Endothelial cell of umbilical vein (primary cell): ENCODE data around the gene PFKL. TPM values are rescaled to one million over a fixed set of nuclear protein-coding genes. Genes with fewer than 3 reads are reported as not detected.

ENCODE experiments used
- BruUV-seq: library from RNA; stranded (reverse); fragments of 400-500 nt; replicated peaks from 2 replicates; lab custom pipeline; 2021; lab: Mats Ljungman, UMichigan
- CTCF ChIA-PET: fragments of 300-600, 350-600 bp; sonication (Branson Sonifier 250); formaldehyde crosslinking; loops from one replicate; lab custom pipeline; 2021; ENCODE audit warnings: antibody characterized with exemption, inconsistent platforms; lab: Charles Lee
- POLR2A ChIA-PET: fragments of 300-600, 350-600 bp; sonication (Branson Sonifier 250); formaldehyde crosslinking; loops from one replicate; lab custom pipeline; 2021; ENCODE audit warnings: antibody characterized with exemption, inconsistent platforms; lab: Charles Lee
- DNase-seq: peaks from one replicate; pipeline ENCODE4 v3.0.0-alpha.2; 2011; ENCODE audit warnings: low read depth, low spot score
- FAIRE-seq: peaks from 2 replicates; lab custom pipeline; 2011; peaks lifted over from hg19 to GRCh38; lab: Jason Lieb, UNC
- H2AFZ ChIP-seq: 2 replicates; pipeline ENCODE4 v1.6.0; 2012; ENCODE audit warnings: low read depth, low read length, control low read depth, inconsistent platforms
- H3K27ac ChIP-seq: 2 replicates; pipeline ENCODE4 v1.5.1; 2011; ENCODE audit warnings: low read depth, mild to moderate bottlenecking, control low read depth, low read length, moderate library complexity; ENCODE audit not compliant: insufficient read depth
- H3K27me3 ChIP-seq, 2 experiments: 2 replicates each; pipeline versions ENCODE4 v1.6.0 to v1.6.1; 2011; ENCODE audit warnings: low read length in 2 of 2, mixed read lengths in 1 of 2; ENCODE audit not compliant: control insufficient read depth in 2 of 2, insufficient read depth in 2 of 2
- H3K36me3 ChIP-seq, 2 experiments: 2 replicates in 1 of 2; 3 replicates in 1 of 2; pipeline ENCODE4 v1.5.1; 2011; ENCODE audit warnings: low read length in 2 of 2, mild to moderate bottlenecking in 1 of 2, moderate library complexity in 1 of 2; ENCODE audit not compliant: control insufficient read depth in 2 of 2, insufficient read depth in 2 of 2; ENCODE audit errors: extremely low read depth in 1 of 2
- H3K4me1 ChIP-seq: 3 replicates; pipeline ENCODE4 v1.5.1; 2011; ENCODE audit warnings: mild to moderate bottlenecking, low read length; ENCODE audit not compliant: control insufficient read depth, insufficient read depth; ENCODE audit errors: extremely low read depth
- H3K4me2 ChIP-seq: 2 replicates; pipeline ENCODE4 v1.6.1; 2011; ENCODE audit warnings: low read length, control low read depth, mixed read lengths; ENCODE audit not compliant: insufficient read depth
- H3K4me3 ChIP-seq, 3 experiments: fragments of 200-600 bp in 1 of 3; sonication (generic), shearing (Covaris generic) in 1 of 3; replicated peaks in 1 of 3; 2 replicates each; pipeline ENCODE4 v1.5.1; 2011 to 2016; ENCODE audit warnings: control low read depth in 3 of 3, low read length in 3 of 3, mild to moderate bottlenecking in 2 of 3, inconsistent platforms in 1 of 3, low read depth in 1 of 3, moderate library complexity in 1 of 3; ENCODE audit not compliant: insufficient read depth in 1 of 3
- H3K79me2 ChIP-seq: 2 replicates; pipeline ENCODE4 v1.6.0; 2012; ENCODE audit warnings: low read length, inconsistent platforms; ENCODE audit not compliant: control insufficient read depth, insufficient read depth
- H3K9ac ChIP-seq: replicated peaks from 2 replicates; pipeline ENCODE3; 2011; ENCODE audit warnings: low read length, control low read depth; ENCODE audit not compliant: insufficient read depth; ENCODE audit errors: extremely low read depth
- H3K9me1 ChIP-seq: replicated peaks from 3 replicates; pipeline ENCODE4 v1.6.0; 2011; ENCODE audit warnings: mild to moderate bottlenecking, low read length; ENCODE audit not compliant: control insufficient read depth, insufficient read depth; ENCODE audit errors: extremely low read depth
- H3K9me3 ChIP-seq: replicated peaks from 2 replicates; pipeline ENCODE4 v1.5.1; 2012; ENCODE audit warnings: low read length, inconsistent platforms; ENCODE audit not compliant: control insufficient read depth, insufficient read depth
- H4K20me1 ChIP-seq: replicated peaks from 2 replicates; pipeline ENCODE3; 2011; ENCODE audit warnings: mild to moderate bottlenecking, low read length; ENCODE audit not compliant: control insufficient read depth, insufficient read depth; ENCODE audit errors: extremely low read depth
- EZH2 ChIP-seq: IDR thresholded peaks from 2 replicates; pipeline ENCODE4 v1.6.1; 2012; ENCODE audit warnings: borderline replicate concordance, low read depth, mild to moderate bottlenecking, moderate library complexity, low read length, inconsistent platforms; ENCODE audit not compliant: severe bottlenecking
- FOS ChIP-seq: IDR thresholded peaks from 2 replicates; pipeline ENCODE4 v1.6.1; 2011; ENCODE audit warnings: mild to moderate bottlenecking, low read length, moderate library complexity, borderline replicate concordance; ENCODE audit not compliant: insufficient read depth
- GATA2 ChIP-seq: IDR thresholded peaks from 2 replicates; pipeline ENCODE4 v1.7.0; 2011; ENCODE audit warnings: low read depth, mild to moderate bottlenecking, moderate library complexity, mixed read lengths, low read length; ENCODE audit not compliant: insufficient read length, insufficient read depth
- JUN ChIP-seq: IDR thresholded peaks from 2 replicates; pipeline ENCODE4 v1.6.1; 2011; ENCODE audit warnings: borderline replicate concordance, low read depth; ENCODE audit not compliant: insufficient read length, insufficient read depth
- MYC ChIP-seq: IDR thresholded peaks from one replicate; pipeline ENCODE4 v1.6.1; 2011; ENCODE audit warnings: mild to moderate bottlenecking, low read depth, low read length
- POLR2A ChIP-seq: IDR thresholded peaks from 2 replicates; pipeline ENCODE4 v1.6.1; 2012; ENCODE audit warnings: low read depth, mild to moderate bottlenecking, control low read depth, low read length
- POLR2AphosphoS5 ChIP-seq: IDR thresholded peaks from 2 replicates; pipeline ENCODE4 v1.6.1; 2012; ENCODE audit warnings: low read depth, mild to moderate bottlenecking, control low read depth, low read length, moderate library complexity; ENCODE audit not compliant: insufficient read depth
- dilution Hi-C: fragments of 300-500 bp; cut with MboI; formaldehyde crosslinking; loops from one replicate; pipeline ENCODE4 v1.15.0; 2019; ENCODE audit warnings: low sequenced_read_pairs; ENCODE audit not compliant: extremely low pct_ligation_motif_present
- intact Hi-C: fragments of 100-400 bp; cut with micrococcal nuclease; formaldehyde crosslinking; loops from one replicate; pipeline ENCODE4 v1.10.0; 2022
- polyA plus RNA-seq, 4 experiments: library from polyadenylated mRNA; depleted of rRNA in 3 of 4; stranded (reverse) in 3 of 4; unstranded in 1 of 4; fragments of >200 nt; gene quantifications; 2 replicates each; pipeline versions ENCODE4 v1.2.1 to v1.2.3, GENCODE V29; 2011 to 2012; ENCODE audit warnings: missing spikeins in 1 of 4
- total RNA-seq: library from RNA; stranded (reverse); gene quantifications from 2 replicates; pipeline ENCODE4 v1.2.3, GENCODE V29; 2021
- TF ChIP-seq, protein P1 (sequence below), 2 donors: IDR thresholded peaks; 1 replicate in 1 of 2; 2 replicates in 1 of 2; pipeline ENCODE4 v1.5.1; 2011; ENCODE audit warnings: low read length in 2 of 2, mild to moderate bottlenecking in 2 of 2, moderate library complexity in 2 of 2, control low read depth in 1 of 2, inconsistent platforms in 1 of 2, low read depth in 1 of 2; ENCODE audit not compliant: insufficient read depth in 1 of 2; ENCODE audit errors: extremely low read depth in 1 of 2
- TF ChIP-seq, protein P2 (sequence below): IDR thresholded peaks from 2 replicates; pipeline ENCODE4 v1.6.1; 2011; ENCODE audit not compliant: insufficient read depth, insufficient read length

The PFKL gene
- total and polyA plus RNA-seq, 2 donors (not counting 3 experiments of a cell fraction or from before 2014, with no cell fraction given), result 137 to 154 TPM

DNA sequence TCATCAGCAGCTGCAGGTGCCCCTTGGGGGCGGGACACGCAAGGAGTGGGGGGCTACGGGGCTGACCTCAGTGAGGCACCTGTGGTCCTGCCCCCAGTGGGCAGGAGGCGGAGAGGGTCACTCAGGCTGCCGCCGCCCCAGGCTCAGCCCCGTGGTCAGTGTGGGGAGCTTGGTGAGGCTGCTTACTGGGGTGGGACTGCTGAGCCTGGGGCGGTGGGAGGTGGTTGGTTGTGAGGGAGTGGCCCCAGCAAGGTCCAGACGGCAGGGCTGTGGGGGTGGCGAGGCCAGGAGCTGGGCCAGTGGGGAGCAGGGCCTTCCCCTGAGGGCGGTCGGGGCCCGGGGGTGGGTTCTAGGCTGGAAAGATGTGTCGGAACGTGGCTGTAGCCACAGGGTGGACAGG is 14.3 kb downstream of the PFKL start:
- BruUV-seq, result no TSS peak
- CTCF ChIA-PET, result no interaction called here

More for the DNA sequence above, 14.3 kb downstream of the PFKL start:
- no peak overlapping the region for H2AFZ ChIP-seq
- no peak overlapping the region for H3K27ac ChIP-seq
- H3K4me2 ChIP-seq, result no peak overlapping the region
- H4K20me1 ChIP-seq, result no peaks in the 10 kb centered on the region
- H3K9me1 ChIP-seq, result no peaks in the 10 kb centered on the region
- no peaks in the 10 kb centered on the region for H3K9me3 ChIP-seq
- H3K4me1 ChIP-seq, result no peaks in the 10 kb centered on the region
- H3K79me2 ChIP-seq, result no peaks in the 10 kb centered on the region
- no peak overlapping the region for H3K4me3 ChIP-seq
- no peak overlapping the region for H3K9ac ChIP-seq
- FAIRE-seq, result no peak
- dilution Hi-C loops (no loop called here), intact Hi-C loops (no loop called here)
- H3K27me3 ChIP-seq, result no peaks in the 10 kb centered on the region
- H3K36me3 ChIP-seq, result peaks cover 13 to 64% of the 10 kb centered on the region in 2 experiments
- POLR2A ChIA-PET, result no interaction called here
- no peak for DNase-seq
- TF ChIP-seq MYC (no peak), GATA2 (no peak), EZH2 (no peak), POLR2A (no peak), JUN (no peak), POLR2AphosphoS5 (no peak), FOS (no peak)
- TF ChIP-seq, protein P1, sequence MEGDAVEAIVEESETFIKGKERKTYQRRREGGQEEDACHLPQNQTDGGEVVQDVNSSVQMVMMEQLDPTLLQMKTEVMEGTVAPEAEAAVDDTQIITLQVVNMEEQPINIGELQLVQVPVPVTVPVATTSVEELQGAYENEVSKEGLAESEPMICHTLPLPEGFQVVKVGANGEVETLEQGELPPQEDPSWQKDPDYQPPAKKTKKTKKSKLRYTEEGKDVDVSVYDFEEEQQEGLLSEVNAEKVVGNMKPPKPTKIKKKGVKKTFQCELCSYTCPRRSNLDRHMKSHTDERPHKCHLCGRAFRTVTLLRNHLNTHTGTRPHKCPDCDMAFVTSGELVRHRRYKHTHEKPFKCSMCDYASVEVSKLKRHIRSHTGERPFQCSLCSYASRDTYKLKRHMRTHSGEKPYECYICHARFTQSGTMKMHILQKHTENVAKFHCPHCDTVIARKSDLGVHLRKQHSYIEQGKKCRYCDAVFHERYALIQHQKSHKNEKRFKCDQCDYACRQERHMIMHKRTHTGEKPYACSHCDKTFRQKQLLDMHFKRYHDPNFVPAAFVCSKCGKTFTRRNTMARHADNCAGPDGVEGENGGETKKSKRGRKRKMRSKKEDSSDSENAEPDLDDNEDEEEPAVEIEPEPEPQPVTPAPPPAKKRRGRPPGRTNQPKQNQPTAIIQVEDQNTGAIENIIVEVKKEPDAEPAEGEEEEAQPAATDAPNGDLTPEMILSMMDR (IDR thresholded peaks at IDR 0.05; ENCODE audit: extremely low read depth in 1 of 2, insufficient read depth in 1 of 2, low read depth in 1 of 2, low read length in 2 of 2), result no peak
- TF ChIP-seq, protein P2, sequence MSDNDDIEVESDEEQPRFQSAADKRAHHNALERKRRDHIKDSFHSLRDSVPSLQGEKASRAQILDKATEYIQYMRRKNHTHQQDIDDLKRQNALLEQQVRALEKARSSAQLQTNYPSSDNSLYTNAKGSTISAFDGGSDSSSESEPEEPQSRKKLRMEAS, result no peak
